ENCODE results near the gene GRK5.

Gene GRK5

DNA sequence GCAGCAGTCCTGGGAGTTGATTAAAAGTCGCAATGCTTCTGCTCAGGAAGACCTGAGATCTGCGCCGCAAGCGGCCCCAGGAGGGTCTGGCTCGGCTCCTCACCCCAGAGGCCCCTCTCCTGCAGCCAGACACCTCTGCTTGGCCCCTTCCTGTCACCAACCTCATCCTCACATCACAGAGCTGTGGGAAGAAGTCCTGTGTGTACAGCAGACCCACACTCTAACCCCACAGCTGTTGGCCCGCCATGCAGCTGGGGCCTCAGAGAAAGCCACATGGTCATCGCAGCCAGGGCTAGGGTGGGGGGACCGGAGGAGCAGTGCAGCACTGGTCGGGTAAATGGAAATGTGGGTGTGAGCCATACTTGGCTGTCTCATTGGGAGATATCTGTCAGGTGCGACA, 237.5 kb downstream of the GRK5 start:
- no peak for DNase-seq (ENCODE audit: low spot score)

DNA sequence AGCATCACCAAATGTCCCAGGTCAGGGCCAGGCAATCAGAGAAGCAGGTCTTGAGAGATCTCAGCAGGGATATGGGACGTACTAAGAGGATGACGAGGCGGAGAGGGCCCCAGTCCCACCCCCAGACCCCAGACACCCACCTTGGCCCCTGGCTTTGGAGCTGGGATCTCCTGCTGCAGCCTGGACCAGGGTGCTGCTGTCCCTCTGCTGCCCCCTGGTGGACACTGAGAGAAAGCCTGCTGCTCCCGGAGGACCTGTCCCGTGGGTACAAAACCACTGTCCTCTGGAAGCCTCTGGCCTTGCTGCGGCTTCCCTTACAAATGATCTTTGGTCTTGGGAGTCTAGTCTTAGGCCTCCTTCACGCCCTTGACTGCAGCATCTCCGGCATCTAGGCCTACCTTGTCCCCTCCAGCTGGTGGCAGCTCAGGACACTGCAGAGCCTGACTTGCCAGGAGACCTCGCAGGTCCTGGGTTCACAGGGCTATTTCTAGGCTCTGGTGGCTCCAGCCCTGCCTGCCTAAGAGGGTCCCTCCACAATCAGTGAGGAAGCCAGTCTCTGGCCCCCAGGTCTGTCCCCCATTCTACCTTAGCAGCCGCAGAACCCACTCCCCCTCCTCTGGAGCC, 238.1 kb downstream of the GRK5 start:
- peak; percentile 85 for DNase-seq (ENCODE audit: low spot score)

DNA sequence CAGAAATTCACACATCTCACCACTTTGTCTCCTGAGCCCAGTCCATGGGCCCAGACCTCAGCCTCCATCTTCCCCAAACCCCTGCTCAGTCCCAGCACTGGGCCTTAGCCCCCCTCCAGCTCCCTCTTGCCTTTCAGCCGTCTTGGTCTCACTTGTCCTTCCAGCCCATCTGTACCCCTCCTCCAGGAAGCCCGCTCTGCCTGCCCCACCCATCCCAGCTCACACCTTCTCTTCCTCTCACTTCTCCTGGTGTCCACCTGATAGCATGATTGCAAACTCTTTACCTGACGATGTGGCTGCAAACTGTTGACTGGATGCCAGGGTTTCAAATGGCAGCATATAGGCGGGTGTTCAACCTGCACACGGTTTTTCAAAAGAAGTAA, 238.6 kb downstream of the GRK5 start:
- DNase-seq (ENCODE audit: low spot score): no peak

DNA sequence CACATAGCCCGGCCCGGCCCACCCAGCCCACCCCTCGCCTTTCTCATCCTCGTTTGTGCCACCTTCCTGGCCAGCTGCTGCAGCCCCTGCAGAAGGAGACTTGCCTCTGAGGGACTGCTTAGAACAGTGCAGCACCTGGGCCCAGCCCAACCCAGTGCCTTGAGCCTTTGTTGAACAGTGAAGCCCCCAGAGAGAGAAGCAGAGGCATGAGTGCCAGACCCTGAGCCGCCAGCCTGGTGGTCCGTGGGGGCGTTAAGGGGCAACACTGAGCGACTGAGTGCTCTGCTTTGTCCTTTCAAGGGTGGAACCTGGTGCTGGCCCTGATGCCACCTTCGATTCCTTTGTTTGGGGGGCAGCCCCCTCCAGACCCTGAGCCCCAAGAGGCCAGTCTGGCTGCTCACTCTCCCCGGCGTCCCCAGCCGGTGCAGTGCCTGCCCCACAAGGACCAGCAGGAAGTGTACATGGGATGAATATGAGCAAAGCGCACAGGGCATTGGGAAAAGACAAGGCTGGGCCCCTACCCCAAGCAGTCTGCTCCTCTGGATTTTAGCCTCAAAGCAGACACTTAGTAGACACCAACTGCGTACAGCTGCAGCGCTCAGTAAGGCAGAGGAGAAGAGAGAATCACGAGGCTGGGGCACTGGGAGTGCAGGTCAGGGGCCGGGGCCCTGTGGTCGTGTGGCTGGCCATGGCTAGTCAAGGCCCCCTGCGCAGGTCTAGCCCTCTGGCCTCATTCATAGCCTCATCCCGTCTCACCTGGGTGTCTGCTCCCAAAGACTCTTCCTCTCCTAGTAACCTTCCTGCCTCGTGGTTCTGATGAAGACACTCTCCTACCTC, 239.3 kb downstream of the GRK5 start:
- no peak for DNase-seq (ENCODE audit: low spot score)

DNA sequence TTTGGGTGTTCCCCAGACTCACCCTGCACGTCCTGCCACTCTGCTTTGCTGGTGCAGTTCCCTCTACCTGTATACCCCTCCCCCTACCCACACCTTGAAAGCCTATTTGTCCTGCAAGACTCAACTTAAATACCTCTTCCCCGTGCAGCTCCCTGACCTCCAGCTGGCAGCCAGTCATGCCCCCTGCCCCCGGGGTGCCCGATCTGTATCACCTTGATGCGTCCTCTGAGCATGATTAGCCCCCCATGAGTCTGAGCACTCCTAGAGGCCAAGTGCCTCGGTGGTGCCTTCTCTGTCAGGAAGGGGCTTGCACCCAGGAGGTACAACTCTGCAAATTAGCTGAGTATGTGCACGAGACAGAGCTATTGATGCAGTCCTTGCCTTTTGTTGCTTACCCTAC, 240.1 kb downstream of the GRK5 start:
- DNase-seq (ENCODE audit: low spot score): no peak

DNA sequence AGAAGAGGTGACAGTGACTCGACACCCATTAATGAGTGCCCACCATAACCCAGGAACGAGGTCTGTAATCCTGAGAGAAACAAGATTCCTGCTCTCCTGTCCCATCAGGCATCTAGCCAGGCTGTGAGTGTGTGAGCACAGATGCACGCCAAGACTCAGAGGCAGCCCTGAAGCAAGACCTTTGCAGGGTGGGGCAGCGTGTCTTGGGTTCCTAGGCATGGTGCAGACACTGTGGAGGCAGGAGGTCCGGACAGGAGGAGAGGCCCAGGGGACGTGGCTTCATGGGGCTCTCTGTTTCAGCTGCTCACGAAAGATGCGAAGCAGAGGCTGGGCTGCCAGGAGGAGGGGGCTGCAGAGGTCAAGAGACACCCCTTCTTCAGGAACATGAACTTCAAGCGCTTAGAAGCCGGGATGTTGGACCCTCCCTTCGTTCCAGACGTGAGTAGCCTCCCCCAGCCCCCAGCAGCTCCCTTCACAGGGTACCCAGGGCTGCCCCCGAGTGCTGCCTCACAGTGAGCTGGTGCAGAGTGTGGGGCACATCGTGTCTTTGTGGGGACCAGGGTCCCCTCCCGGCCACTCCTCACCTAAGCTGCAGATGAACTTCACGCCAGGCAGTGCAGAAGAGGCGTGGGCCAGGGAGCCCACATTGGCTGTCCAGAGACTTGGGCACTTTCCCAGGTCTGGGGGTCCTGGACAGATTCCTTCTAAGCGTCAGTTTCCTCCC, 240.6 kb downstream of the GRK5 start:
- no peak for DNase-seq (ENCODE audit: low spot score)

DNA sequence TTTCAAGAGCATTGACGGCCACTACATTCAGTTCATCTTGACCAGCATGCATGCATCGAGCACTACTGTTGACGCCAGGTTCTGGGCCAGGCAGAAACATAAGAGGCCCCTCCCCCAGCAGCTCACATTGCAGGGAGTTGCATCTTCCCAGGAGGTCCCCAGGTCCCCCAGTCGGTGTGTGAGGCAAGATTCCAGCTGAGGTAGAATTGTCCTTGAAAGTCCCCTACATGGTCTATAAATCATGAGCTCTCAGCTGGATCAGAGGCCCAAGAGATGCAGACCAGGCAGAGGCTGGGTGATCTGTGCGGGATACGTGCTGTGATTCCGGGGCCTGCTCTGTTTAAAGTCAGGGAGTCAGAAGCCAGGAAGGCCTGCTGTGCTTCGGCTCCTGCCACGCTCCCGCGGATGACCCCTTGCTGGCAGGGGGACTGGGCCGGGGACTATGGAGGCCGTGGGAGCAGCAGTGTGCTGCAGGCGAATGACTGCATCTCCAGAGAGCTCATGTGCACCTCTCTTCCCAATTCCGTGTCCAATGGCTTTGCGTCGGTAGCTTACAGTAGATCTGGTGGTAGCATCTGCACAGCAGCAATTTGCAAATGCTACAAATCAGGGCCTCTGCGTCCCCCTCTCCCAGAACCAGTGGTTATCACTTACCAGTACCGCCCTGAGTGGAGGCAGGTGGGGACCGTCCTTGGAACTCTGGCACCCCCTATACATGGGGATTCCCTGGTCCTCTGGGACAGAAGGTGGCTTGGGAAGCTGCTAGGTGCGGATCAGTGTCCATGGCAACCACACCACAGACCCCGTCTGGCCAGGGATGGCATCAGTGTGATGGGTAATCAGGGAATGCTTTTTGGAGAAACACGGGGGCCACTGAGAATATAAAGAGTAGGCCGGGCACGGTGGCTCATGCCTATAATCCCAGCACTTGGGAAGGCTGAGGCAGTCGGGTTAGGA, 241.5 kb downstream of the GRK5 start:
- DNase-seq (ENCODE audit: low spot score): no peak

DNA sequence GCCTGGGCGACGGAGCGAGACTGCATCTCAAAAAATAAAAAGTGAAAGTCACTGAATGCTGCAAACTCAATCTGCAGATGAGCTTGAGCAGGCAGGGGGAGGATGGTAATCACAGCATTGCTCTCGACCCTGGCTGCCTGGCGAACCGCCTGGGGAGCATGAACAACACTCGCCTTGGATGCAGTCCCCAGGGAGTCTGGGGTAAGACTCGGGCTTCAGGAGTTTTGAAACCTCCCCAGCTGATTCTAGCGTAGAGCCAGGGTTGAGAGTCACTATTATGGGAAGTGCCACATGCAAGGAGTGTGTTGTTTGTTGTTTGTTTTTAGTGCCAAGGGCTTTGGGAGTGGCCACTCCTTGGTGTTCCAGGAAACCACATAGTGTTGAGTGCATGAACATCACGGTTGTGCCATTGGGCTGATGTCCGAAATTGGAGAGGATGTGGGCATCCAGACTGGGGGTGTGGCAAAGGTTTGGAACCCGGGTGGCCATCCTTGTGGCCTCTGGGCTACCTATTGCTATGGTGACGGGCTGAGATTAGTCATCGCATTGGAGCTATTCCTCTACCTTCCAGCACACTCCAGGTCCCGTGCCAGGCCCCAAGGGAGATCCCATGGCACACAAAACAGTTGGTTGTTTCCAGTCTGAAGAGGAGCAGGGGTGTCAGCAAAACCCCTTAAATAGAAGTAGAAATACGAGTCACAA, 242.5 kb downstream of the GRK5 start:
- DNase-seq (ENCODE audit: low spot score): no peak

DNA sequence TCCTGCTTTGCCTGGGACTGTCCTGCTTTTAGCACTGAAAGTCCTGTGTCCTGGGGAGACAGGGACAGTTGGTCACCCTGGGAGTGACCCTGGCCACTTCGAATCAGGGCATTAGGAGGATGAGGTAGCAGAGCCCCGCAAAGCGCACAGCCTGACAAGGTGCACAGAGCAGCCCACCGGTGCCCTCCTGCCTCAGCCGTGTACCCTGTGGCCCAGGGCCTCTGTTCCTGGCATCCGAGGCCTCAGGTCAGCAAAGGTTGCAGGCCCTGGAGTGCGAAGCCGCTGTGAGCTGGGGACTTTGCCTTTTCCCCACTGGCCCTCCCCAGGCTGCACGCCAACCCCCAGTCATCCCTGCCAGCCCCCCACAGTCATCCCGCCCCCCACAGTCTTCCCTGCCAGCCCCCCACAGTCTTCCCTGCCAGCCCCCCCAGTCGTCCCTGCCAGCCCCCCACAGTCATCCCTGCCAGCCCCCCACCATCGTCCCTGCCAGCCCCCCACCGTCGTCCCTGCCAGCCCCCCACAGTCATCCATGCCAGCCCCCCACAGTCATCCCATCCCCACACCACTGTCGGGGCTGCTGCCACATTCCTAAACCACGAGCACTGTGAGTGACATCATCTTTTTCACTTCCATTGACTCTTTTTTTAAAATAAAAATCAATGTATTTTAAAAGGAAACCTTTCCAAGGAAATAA, 243.4 kb downstream of the GRK5 start:
- no peak for DNase-seq (ENCODE audit: low spot score)

DNA sequence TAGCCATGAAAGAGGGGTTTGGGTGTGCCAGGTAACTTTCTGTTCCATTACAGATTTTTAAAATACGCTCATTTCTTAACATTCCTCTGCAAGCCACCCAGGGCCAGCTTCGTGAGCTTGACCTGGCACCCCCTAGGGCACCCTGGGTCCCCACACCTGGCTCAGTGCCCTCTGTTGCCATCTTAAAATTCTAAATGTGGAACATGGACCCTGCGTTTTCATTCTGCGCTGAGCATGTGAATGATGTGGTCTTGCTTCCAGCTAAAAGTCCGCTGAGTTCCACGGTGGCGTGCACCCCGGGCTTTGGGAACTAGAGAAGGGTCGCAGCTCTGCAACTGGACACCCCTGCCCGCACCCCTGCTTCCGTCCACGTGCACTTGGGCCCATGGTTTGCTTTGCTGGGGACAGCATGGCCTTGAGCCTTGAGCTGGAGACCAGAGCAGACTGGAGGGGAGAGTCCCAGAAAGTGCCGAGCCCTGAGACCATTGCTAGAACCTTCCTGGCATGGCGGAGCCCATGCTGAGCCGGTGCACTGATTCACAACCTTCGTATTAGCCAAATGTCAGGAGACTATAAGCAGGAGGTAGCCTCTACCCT, 244.0 kb downstream of the GRK5 start:
- no peak for DNase-seq (ENCODE audit: low spot score)

DNA sequence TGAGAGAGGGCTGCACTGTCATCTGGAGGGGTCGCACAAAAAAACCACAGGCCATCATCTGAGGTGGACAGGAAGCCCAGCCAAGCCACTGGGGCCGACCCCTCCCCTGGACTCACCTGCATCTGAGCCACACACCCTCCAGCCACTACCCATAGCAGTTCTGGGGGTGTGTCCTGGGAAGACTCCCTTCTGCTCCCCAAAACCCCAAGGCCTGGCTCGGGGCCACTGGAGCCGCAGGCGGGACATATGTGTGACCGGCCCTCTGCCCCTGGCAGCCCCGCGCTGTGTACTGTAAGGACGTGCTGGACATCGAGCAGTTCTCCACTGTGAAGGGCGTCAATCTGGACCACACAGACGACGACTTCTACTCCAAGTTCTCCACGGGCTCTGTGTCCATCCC, 245.0 kb downstream of the GRK5 start:
- DNase-seq (ENCODE audit: low spot score): no peak

DNA sequence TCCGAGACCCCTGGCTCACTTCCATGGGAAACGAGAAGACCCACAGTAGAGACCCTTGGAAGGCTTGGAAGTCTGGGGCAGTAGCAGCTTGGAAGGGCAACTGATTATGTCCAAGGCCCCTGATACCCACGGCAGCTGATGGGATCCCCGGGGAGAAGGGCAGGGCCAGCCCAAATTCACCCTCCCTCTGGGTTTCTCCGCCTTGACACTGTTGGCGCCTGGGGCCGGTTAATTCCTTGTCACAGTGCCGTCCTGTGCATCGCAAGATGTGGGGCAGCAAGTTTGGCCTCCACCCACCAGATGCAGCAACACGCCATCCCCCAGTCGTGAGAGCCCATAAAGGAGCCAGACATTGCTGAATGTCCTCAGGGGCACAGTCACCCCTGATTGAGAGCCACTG, 245.9 kb downstream of the GRK5 start:
- DNase-seq (ENCODE audit: low spot score): no peak

DNA sequence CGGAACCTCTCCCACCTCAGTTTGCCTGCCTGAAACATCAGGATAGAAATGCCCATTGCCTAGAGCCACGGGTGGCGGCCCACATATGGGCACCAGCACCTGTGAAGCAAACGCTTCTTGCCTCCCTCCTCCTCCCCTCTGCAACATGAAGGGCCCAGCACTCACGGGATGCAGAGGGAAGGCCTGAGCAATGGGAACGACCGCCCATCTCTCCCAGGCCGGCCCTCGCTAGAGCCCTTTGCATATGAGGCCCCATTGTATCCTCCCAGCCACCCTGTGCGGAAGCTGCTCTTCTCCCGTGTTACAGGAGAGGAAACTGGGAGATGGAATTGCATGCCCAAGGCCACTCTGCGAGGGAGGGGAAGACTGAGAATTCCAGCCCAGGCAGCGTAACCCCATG, 246.9 kb downstream of the GRK5 start:
- DNase-seq (ENCODE audit: low spot score): no peak

DNA sequence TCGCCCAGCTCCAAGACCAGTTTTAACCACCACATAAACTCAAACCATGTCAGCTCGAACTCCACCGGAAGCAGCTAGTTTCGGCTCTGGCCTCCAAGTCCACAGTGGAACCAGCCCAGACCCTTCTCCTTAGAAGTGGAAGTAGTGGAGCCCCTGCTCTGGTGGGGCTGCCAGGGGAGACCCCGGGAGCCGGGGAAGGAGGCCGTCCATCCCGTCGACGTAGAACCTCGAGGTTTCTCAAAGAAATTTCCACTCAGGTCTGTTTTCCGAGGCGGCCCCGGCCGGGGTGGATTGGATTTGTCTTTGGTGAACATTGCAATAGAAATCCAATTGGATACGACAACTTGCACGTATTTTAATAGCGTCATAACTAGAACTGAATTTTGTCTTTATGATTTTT, 247.6 kb downstream of the GRK5 start:
- DNase-seq (ENCODE audit: low spot score): no peak

DNA sequence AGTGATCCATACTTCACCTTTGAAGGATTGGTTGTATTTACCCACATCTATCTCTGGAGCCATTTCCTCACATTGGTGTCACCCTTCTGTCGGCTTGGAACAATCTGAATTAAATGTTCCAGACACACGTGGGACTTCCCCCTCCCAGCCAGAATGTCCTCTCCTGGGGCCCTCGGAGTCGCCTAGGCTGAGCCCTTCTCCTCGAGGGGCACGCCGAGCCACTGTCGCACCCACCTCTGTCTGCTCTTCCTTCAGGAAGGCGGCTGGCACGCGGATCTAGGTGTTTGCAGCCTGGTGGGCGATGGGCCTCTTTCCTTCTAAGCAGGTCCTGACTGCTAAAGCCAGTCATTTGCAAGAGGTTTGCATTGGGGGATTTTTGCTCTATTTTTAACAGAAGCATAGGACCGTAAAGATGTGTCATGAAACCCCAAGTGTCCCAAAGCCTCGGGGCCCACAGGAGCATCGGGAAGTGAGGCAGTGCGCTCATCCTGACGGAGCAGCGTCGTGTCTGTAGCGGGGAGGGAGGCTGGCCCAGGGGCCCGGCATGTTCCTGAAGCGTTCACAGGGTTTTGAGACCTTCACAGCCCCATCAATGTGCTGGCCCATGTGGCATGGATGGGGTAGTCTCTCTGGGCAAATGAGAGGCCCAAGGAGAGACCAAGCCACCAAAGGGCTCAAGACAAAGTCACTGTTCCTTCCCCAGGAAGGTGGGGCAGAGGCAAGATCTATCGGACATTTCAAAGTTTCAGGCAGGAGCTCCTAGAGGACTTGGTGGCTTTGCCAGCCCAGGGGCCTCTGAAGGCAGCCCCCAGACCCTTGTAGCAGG, 248.5 kb downstream of the GRK5 start:
- DNase-seq (ENCODE audit: low spot score): no peak

DNA sequence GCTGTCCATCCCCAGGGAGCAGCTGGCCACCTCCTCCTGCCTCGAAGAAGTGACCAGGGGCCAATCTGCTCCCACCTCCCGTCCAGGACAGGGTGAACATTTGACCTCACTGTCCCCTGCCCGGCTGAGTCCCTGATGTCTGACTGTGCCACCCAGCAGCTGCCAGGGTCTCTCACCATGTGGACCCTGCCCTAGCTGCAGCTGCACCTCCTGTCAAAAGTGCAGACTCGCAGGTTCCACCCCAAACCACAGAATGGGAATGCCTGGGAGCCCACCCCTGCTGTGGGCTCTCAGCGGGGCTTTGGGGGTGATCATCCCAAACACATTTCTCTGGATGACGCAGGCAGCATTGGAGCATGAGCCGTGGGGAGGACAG, 249.1 kb downstream of the GRK5 start:
- no peak for DNase-seq (ENCODE audit: low spot score)

DNA sequence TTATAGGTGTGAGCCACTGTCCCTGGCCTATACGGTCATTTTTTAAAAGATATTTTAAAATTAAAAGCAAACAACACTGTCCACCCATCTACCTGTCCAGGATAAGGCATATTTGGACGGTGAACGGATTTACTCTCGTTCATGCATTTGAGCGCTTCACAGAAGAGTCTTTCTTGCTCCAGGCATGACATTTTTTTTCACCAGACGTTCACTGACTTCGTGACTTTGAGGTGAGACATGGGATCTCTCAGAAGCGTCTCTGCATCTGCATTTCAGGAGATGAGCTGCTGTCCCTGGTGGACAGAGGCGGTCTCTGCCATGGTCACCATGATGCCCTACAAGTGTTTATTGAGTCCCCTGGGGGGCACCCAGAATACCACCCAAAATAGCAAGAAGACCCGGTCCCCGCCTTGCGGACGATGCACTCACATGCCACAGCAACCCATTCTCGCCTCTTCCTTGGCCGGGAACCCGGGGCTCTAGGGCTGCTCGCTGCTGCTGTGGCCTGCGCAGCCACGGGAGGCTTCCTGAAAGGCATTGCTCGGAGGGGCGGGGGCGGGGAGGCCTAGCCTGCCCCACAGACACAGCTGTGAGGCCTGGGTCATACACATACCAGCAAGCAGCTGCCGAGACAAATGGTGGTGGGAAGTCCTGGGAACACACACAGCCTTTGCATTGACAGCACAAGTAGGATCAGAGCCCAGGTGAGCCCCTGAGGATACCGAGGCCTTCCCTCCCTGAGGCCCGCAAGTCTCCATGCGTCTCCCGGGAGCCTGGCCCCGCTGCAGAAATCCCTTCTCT, 250.8 kb downstream of the GRK5 start:
- DNase-seq (ENCODE audit: low spot score): no peak

DNA sequence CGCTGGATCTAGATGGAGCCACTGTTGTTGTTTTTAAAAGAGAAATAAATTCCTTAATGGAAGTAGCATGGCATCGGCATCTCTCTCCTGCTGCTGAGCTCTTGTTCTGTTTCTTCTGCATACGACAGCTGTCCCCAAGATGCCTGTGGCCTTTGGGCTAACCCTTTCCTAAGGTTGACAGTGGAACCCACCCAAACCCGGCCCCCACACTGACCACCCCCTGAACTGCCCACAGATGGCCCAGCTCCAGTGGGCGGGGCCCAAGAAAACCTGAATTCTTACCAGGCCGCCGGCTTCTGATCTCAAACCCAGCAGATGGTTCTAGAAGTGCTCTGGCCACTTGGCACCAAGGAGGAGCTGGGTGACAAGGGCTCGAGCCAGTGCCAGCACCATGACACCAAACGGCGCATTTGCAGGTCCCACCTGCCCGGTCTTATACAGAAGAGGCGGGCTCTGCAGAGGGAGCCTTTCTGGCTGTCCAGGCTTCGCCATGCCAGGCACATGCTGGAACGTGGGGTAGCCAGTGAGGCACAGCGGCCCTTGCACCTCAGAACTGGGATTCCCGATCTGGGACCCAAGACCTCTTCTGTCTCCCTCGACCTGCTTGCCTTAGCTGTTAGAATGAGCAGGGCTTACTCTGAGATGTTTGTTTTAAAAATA, 252.4 kb downstream of the GRK5 start:
- no peak for DNase-seq (ENCODE audit: low spot score)
